ENCODE data around the gene COMMD6. TPM values are rescaled to one million over a fixed set of nuclear protein-coding genes. Genes with fewer than 3 reads are reported as not detected.

The COMMD6 gene
- total RNA-seq, 1 donor from 2014 or later = 143 TPM

- no peak for DNase-seq (ENCODE audit: low read depth)
- no peak for TF ChIP-seq CTCF (conservative IDR thresholded peaks at IDR 0.05; ENCODE audit: low read depth, low read length)
- H3K4me3 ChIP-seq (ENCODE audit: low read depth, low read length) = no peak overlapping the region
These were observed 59.0 kb downstream of the COMMD6 start for GRCh38 chr13:75478659-75479058.

Other genes starting within 250 kb of the COMMD6 start
- gene TBC1D4, start 55.7 kb downstream of the COMMD6 start, total RNA-seq = 12.3 and 20.9 TPM in 2 replicates
- gene UCHL3, start 11.9 kb upstream of the COMMD6 start, total RNA-seq = 84.0 and 104 TPM in 2 replicates
- gene LMO7, start 98.5 kb upstream of the COMMD6 start, total RNA-seq = 36.0 and 46.9 TPM in 2 replicates